Liver (tissue), 9 donors: ENCODE data around the gene CYP2C8. TPM values are rescaled to one million over a fixed set of nuclear protein-coding genes. Genes with fewer than 3 reads are reported as not detected.

Source experiments
- DNase-seq: peaks from one replicate; pipeline ENCODE4 v3.0.0-alpha.2; 2017; ENCODE audit warnings: low spot score
- H3K27ac ChIP-seq, 2 donors: one replicate each; pipeline ENCODE4 v1.7.0; 2013; ENCODE audit warnings: inconsistent platforms in 2 of 2, low read length in 2 of 2, control low read depth in 1 of 2, low read depth in 1 of 2, mild to moderate bottlenecking in 1 of 2
- H3K27me3 ChIP-seq, 4 donors: one replicate each; pipeline versions ENCODE4 v1.6.1 to v1.7.0; 2013; ENCODE audit warnings: low read length in 3 of 4, inconsistent platforms in 1 of 4, mild to moderate bottlenecking in 1 of 4, moderate library complexity in 1 of 4; ENCODE audit not compliant: control insufficient read depth in 4 of 4, insufficient read depth in 4 of 4
- H3K36me3 ChIP-seq, 4 donors: one replicate each; pipeline versions ENCODE4 v1.6.1 to v1.7.0; 2013; ENCODE audit warnings: low read length in 3 of 4, mild to moderate bottlenecking in 3 of 4, low read depth in 1 of 4, moderate library complexity in 1 of 4; ENCODE audit not compliant: control insufficient read depth in 4 of 4, insufficient read depth in 3 of 4
- H3K4me1 ChIP-seq, 4 donors: one replicate each; pipeline versions ENCODE4 v1.6.1 to v1.7.0; 2013; ENCODE audit warnings: low read length in 3 of 4, mild to moderate bottlenecking in 3 of 4, moderate library complexity in 1 of 4; ENCODE audit not compliant: control insufficient read depth in 4 of 4, insufficient read depth in 4 of 4
- H3K4me3 ChIP-seq, 3 donors: one replicate each; pipeline versions ENCODE4 v1.6.1 to v1.7.0; 2013; ENCODE audit warnings: low read length in 3 of 3, control low read depth in 1 of 3, low read depth in 1 of 3, mild to moderate bottlenecking in 1 of 3
- H3K9ac ChIP-seq, 2 donors: one replicate each; pipeline ENCODE4 v1.7.0; 2013; ENCODE audit warnings: low read length in 2 of 2, mild to moderate bottlenecking in 2 of 2, moderate library complexity in 2 of 2, control low read depth in 1 of 2, low read depth in 1 of 2
- H3K9me3 ChIP-seq, 4 donors: one replicate each; pipeline versions ENCODE4 v1.6.1 to v1.7.0; 2013; ENCODE audit warnings: low read length in 3 of 4; ENCODE audit not compliant: control insufficient read depth in 4 of 4
- EGR1 ChIP-seq, 2 donors: IDR thresholded peaks; 2 replicates each; pipeline ENCODE4 v1.6.1; 2016 to 2018; ENCODE audit warnings: antibody characterized with exemption in 2 of 2, low read depth in 2 of 2
- FOXA2 ChIP-seq: IDR thresholded peaks from 2 replicates; pipeline ENCODE4 v1.6.1; 2016; ENCODE audit warnings: antibody characterized with exemption
- GABPA ChIP-seq, 2 donors: IDR thresholded peaks in 1 of 2; conservative IDR thresholded peaks in 1 of 2; 2 replicates each; pipeline ENCODE4 v1.6.1; 2016; ENCODE audit warnings: antibody characterized with exemption in 2 of 2, mild to moderate bottlenecking in 1 of 2, moderate library complexity in 1 of 2
- HNF4G ChIP-seq: IDR thresholded peaks from 2 replicates; pipeline ENCODE4 v1.6.1; 2016; ENCODE audit warnings: antibody characterized with exemption
- JUND ChIP-seq, 2 donors: IDR thresholded peaks; 2 replicates each; pipeline ENCODE4 v1.6.1; 2016; ENCODE audit warnings: antibody characterized with exemption in 2 of 2
- NR2F2 ChIP-seq: IDR thresholded peaks from 2 replicates; pipeline ENCODE4 v1.6.1; 2016; ENCODE audit warnings: antibody characterized with exemption
- RAD21 ChIP-seq, 2 donors: IDR thresholded peaks; 2 replicates each; pipeline ENCODE4 v1.6.1; 2016; ENCODE audit warnings: antibody characterized with exemption in 2 of 2, mild to moderate bottlenecking in 2 of 2
- SP1 ChIP-seq: IDR thresholded peaks from 2 replicates; pipeline ENCODE4 v1.6.1; 2018; ENCODE audit warnings: antibody characterized with exemption, mild to moderate bottlenecking
- TAF1 ChIP-seq: conservative IDR thresholded peaks from 2 replicates; pipeline ENCODE4 v1.6.1; 2016; ENCODE audit warnings: antibody characterized with exemption, mild to moderate bottlenecking
- WGBS: extraction: QIAGEN DNeasy Blood & Tissue Kit; methylation state at CpG from one replicate; pipeline ENCODE4 v1.1.7; 2013; 5-methylcytosine and 5-hydroxymethylcytosine counted together
- polyA plus RNA-seq, 2 donors: library from polyadenylated mRNA; stranded (reverse) in 1 of 2; unstranded in 1 of 2; fragments of 200-250 nt in 1 of 2; fragments of >200 nt in 1 of 2; fragmentation: Nextera tagmentation in 1 of 2; extraction: Ambion mirVana in 1 of 2; gene quantifications; one replicate each; pipeline versions ENCODE4 v1.2.1 to v1.2.3, GENCODE V29; 2013 to 2015
- total RNA-seq, 2 donors: library from RNA; depleted of rRNA; stranded (reverse); fragments of >200 nt; gene quantifications; one replicate each; pipeline ENCODE4 v1.2.3, GENCODE V29; 2014
- TF ChIP-seq, protein P1 (sequence below): IDR thresholded peaks from 2 replicates; pipeline ENCODE4 v1.6.1; 2016; ENCODE audit warnings: antibody characterized with exemption, mild to moderate bottlenecking
- TF ChIP-seq, protein P2 (sequence below): IDR thresholded peaks from 2 replicates; pipeline ENCODE4 v1.6.1; 2016; ENCODE audit warnings: antibody characterized with exemption
- TF ChIP-seq, protein P3 (sequence below): IDR thresholded peaks from 2 replicates; pipeline ENCODE4 v1.6.1; 2016; ENCODE audit warnings: antibody characterized with exemption
- TF ChIP-seq, protein P4 (sequence below): fragments of 150-350 bp; IDR thresholded peaks from 2 replicates; pipeline ENCODE4 v1.5.1; 2017; ENCODE audit warnings: improper control_type of control experiment, low read depth, low read length; ENCODE audit not compliant: missing input control
- TF ChIP-seq, protein P5 (sequence below): IDR thresholded peaks from 2 replicates; pipeline ENCODE4 v1.6.1; 2016; ENCODE audit warnings: antibody characterized with exemption
- donor health status: healthy.
- donor health status: healthy.
- donor health status: healthy.
- donor health status: healthy.
- donor health status: healthy.

CYP2C8 gene
- total and polyA plus RNA-seq, 4 donors, result 0.33 to 1,126 (median 732) TPM

DNA sequence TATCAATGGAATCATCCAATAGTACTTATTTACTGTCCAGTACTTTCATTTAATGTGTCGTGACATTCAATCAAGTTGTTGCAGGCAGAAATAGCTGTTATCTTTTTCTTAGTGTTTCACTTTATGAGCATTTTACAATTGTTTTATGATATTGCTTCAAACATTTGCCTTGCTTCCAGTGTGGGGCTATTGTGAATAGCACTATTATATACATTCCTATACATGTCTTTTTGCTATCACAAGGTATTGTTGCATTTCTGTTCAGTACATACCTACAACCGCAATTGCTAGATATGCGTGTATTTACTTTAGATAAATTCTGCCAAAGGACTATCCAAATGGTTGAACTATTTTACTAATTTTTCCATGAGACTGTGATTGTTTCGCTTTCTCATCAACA, 34.9 kb downstream of the CYP2C8 start (continued):
- TF ChIP-seq, protein P1, sequence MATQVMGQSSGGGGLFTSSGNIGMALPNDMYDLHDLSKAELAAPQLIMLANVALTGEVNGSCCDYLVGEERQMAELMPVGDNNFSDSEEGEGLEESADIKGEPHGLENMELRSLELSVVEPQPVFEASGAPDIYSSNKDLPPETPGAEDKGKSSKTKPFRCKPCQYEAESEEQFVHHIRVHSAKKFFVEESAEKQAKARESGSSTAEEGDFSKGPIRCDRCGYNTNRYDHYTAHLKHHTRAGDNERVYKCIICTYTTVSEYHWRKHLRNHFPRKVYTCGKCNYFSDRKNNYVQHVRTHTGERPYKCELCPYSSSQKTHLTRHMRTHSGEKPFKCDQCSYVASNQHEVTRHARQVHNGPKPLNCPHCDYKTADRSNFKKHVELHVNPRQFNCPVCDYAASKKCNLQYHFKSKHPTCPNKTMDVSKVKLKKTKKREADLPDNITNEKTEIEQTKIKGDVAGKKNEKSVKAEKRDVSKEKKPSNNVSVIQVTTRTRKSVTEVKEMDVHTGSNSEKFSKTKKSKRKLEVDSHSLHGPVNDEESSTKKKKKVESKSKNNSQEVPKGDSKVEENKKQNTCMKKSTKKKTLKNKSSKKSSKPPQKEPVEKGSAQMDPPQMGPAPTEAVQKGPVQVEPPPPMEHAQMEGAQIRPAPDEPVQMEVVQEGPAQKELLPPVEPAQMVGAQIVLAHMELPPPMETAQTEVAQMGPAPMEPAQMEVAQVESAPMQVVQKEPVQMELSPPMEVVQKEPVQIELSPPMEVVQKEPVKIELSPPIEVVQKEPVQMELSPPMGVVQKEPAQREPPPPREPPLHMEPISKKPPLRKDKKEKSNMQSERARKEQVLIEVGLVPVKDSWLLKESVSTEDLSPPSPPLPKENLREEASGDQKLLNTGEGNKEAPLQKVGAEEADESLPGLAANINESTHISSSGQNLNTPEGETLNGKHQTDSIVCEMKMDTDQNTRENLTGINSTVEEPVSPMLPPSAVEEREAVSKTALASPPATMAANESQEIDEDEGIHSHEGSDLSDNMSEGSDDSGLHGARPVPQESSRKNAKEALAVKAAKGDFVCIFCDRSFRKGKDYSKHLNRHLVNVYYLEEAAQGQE, result no peak
- TF ChIP-seq, protein P2, sequence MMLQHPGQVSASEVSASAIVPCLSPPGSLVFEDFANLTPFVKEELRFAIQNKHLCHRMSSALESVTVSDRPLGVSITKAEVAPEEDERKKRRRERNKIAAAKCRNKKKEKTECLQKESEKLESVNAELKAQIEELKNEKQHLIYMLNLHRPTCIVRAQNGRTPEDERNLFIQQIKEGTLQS, result no peak

DNA sequence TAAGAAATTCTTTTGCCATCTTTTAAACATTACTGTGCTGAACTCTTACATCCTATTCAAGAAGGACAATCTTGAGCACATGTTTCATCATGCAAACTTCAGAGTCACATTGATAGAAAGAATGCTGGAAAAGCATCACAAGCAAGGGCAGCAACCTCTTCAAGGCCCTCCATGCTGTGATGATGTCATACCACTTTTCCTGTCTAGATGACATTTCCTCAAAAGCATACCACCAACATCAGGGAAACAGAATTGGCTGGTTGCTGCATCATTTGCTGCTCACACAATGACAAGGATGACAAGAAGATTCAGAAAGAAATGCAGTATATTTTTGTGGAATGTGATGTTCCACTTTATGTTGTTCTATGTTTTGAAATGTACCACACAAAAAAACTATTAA, 37.6 kb downstream of the CYP2C8 start:
- Histone ChIP-seq H3K27ac (no peak overlapping the region), H3K36me3 (peaks cover 0 to 1% (median under 1%) of the 10 kb centered on the region in 4 donors), H3K4me1 (no peaks in the 10 kb centered on the region), H3K9me3 (no peaks in the 10 kb centered on the region), H3K9ac (no peak overlapping the region), H3K4me3 (no peak overlapping the region), H3K27me3 (no peaks in the 10 kb centered on the region)
- TF ChIP-seq, protein P3, sequence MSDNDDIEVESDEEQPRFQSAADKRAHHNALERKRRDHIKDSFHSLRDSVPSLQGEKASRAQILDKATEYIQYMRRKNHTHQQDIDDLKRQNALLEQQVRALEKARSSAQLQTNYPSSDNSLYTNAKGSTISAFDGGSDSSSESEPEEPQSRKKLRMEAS, result no peak
- no peak for TF ChIP-seq NR2F2
- no peak for TF ChIP-seq EGR1 (IDR thresholded peaks at IDR 0.05; ENCODE audit: low read depth in 2 of 2)
- no peak for TF ChIP-seq RAD21 (IDR thresholded peaks at IDR 0.05)
- TF ChIP-seq JUND (IDR thresholded peaks at IDR 0.05), result no peak
- no peak for TF ChIP-seq FOXA2
- TF ChIP-seq TAF1, result no peak
- TF ChIP-seq, protein P1, result no peak
- TF ChIP-seq SP1, result no peak
- TF ChIP-seq, protein P4, sequence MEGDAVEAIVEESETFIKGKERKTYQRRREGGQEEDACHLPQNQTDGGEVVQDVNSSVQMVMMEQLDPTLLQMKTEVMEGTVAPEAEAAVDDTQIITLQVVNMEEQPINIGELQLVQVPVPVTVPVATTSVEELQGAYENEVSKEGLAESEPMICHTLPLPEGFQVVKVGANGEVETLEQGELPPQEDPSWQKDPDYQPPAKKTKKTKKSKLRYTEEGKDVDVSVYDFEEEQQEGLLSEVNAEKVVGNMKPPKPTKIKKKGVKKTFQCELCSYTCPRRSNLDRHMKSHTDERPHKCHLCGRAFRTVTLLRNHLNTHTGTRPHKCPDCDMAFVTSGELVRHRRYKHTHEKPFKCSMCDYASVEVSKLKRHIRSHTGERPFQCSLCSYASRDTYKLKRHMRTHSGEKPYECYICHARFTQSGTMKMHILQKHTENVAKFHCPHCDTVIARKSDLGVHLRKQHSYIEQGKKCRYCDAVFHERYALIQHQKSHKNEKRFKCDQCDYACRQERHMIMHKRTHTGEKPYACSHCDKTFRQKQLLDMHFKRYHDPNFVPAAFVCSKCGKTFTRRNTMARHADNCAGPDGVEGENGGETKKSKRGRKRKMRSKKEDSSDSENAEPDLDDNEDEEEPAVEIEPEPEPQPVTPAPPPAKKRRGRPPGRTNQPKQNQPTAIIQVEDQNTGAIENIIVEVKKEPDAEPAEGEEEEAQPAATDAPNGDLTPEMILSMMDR, result no peak
- TF ChIP-seq HNF4G, result no peak
- DNase-seq, result no peak

DNA sequence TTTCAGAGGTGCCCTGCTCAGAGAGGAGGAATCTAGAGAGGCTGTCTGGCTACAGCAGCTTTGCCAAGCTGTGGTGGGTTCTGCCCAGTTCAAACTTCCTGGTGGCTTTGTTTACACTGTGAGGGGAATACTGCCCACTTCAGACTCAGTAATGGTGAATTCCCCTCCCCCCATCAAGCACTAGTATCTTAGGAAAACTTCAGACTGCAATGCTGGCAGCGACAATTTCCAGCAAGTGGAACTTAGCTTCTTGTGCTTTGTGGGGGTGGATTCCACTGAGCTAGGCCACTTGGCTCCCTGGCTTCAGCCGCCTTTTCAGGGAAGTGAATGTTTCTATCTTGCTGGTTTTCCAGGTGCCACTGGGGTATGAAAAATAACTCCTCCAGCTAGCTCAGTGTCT, 42.8 kb downstream of the CYP2C8 start:
- DNase-seq, result no peak
- 96% methylated on average over 2 of the region's 2 CpGs for WGBS
- TF ChIP-seq, protein P2, result no peak
- TF ChIP-seq GABPA (IDR thresholded peaks at IDR 0.05 in 1 of 2, conservative IDR thresholded peaks at IDR 0.05 in 1 of 2) (no peak), TAF1 (no peak), JUND (IDR thresholded peaks at IDR 0.05) (no peak), EGR1 (IDR thresholded peaks at IDR 0.05; ENCODE audit: low read depth in 2 of 2) (no peak), HNF4G (no peak)
- TF ChIP-seq, protein P5, sequence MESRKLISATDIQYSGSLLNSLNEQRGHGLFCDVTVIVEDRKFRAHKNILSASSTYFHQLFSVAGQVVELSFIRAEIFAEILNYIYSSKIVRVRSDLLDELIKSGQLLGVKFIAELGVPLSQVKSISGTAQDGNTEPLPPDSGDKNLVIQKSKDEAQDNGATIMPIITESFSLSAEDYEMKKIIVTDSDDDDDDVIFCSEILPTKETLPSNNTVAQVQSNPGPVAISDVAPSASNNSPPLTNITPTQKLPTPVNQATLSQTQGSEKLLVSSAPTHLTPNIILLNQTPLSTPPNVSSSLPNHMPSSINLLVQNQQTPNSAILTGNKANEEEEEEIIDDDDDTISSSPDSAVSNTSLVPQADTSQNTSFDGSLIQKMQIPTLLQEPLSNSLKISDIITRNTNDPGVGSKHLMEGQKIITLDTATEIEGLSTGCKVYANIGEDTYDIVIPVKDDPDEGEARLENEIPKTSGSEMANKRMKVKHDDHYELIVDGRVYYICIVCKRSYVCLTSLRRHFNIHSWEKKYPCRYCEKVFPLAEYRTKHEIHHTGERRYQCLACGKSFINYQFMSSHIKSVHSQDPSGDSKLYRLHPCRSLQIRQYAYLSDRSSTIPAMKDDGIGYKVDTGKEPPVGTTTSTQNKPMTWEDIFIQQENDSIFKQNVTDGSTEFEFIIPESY, result no peak
- TF ChIP-seq, protein P4, result no peak

More for the DNA sequence above, 42.8 kb downstream of the CYP2C8 start:
- Histone ChIP-seq H3K9me3 (peaks cover 0 to 3% (median 0%) of the 10 kb centered on the region in 4 donors), H3K27ac (no peak overlapping the region), H3K4me1 (no peaks in the 10 kb centered on the region), H3K36me3 (no peaks in the 10 kb centered on the region), H3K9ac (no peak overlapping the region), H3K27me3 (no peaks in the 10 kb centered on the region), H3K4me3 (no peak overlapping the region)
